Activated T-cell treated with anti-CD3 and anti-CD28 coated beads, Interleukin-2, amount 50 U/mL, for 4 hours (primary cell): ENCODE data around the gene MKNK2. TPM values are rescaled to one million over a fixed set of nuclear protein-coding genes. Genes with fewer than 3 reads are reported as not detected.
"Not testable (repeated sequence)": the region's sequence is repeated elsewhere in the genome, so short reads cannot be mapped to it uniquely, and the experiment has no call there.

ENCODE experiments used
- ATAC-seq, 2 donors: fragments of 200-7000 bp; cut with Tn5 transposase; one replicate each; pipeline ENCODE4 v1.10.0; 2021
- DNase-seq: peaks from one replicate; pipeline ENCODE4 v3.0.0-alpha.2; 2020
- H3K27me3 Mint-ChIP-seq: one replicate; pipeline ENCODE4 v1.8.0; 2021; ENCODE audit warnings: low read depth, mixed read lengths
- H3K36me3 Mint-ChIP-seq: one replicate; pipeline ENCODE4 v1.8.0; 2022; ENCODE audit warnings: mixed read lengths; ENCODE audit not compliant: insufficient read depth
- H3K4me1 Mint-ChIP-seq: one replicate; pipeline ENCODE4 v1.8.0; 2021; ENCODE audit warnings: low read depth, mixed read lengths
- H3K4me3 Mint-ChIP-seq: one replicate; pipeline ENCODE4 v1.8.0; 2021; ENCODE audit warnings: mild to moderate bottlenecking, moderate library complexity, mixed read lengths
- H3K9me3 Mint-ChIP-seq: one replicate; pipeline ENCODE4 v1.8.0; 2021; ENCODE audit warnings: mixed read lengths
- total RNA-seq, 3 donors: library from RNA; stranded (reverse); gene quantifications; one replicate each; pipeline ENCODE4 v1.2.1, GENCODE V29; 2021

MKNK2 gene
- total RNA-seq, result 100 to 1,000 TPM; 122 to 130 (median 128) TPM

DNA sequence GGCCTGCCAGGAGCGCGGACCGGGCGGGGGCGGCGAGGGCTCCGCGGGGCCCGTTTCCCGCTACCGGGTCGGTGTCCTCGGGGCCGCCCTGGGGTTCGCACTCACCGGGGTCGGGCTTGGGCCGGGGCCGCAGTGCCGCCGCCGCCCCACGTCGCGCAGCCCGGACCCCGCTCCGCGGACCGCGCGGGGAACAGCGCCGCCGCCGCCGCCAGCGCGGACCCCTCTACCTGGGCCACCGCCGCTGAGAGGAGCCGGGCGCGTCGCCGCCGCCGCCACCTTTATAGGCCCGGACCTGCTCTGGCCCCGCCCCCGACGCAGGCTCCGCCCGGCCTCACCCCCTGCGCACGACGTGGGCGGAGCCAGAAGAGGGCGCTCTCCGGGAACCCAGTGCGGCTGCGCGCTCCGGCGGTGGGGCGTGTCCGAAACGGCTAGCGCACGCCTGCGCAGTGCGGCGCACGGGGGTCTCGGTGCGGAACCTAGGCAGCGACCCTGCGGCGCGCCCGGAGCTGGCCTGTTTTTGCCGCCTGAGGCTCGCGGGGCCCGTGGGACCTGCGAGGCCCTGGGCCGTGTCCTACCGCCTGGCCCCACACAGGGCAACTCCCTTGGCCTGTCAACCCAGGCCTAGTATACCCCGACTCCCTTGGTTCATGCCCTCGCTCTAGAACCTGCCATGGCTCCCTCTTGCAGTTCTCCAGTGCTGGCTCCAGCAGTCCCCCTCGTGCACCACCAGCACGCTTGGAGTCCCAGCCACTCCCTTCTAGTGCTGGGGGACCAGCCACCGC is at the start of gene MKNK2:
MKNK2 (minus strand) TSS at position 254 of the 782 bp plus-strand sequence. CDS start 393 bp downstream, outside the sequence.
- Mint-ChIP-seq H3K4me3 (peak within 1 kb of the TSS; percentile 86), H3K27me3 (no peaks in the 10 kb centered on the region), H3K36me3 (no peaks in the 10 kb centered on the region), H3K9me3 (no peaks in the 10 kb centered on the region), H3K4me1 (peaks cover 45% of the 10 kb centered on the region)
- peak; percentile 86 to 89 for ATAC-seq
- peak; percentile 97 for DNase-seq

DNA sequence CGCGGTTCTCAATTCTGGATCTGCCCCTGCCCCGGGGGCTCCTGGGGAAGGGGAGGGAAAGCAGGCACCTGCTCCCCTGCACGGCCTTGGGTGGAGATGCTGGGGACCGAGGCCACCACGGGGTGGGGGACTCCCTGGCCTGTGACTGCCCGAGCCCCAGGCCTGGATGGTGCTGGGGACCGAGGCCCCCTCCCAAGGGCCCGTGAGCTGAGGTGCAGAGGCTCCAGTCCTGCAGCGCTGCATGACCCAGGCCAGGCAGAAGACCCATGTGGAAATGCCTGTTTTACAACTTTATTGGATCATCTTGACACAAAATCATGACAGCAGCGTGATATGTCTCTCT is 49.6 kb upstream of the MKNK2 start:
- ATAC-seq (no peak), DNase-seq (no peak)
- Mint-ChIP-seq H3K4me3 (no peak overlapping the region), H3K9me3 (no peaks in the 10 kb centered on the region), H3K27me3 (no peaks in the 10 kb centered on the region), H3K4me1 (peaks cover 8% of the 10 kb centered on the region), H3K36me3 (peaks cover 25% of the 10 kb centered on the region)

DNA sequence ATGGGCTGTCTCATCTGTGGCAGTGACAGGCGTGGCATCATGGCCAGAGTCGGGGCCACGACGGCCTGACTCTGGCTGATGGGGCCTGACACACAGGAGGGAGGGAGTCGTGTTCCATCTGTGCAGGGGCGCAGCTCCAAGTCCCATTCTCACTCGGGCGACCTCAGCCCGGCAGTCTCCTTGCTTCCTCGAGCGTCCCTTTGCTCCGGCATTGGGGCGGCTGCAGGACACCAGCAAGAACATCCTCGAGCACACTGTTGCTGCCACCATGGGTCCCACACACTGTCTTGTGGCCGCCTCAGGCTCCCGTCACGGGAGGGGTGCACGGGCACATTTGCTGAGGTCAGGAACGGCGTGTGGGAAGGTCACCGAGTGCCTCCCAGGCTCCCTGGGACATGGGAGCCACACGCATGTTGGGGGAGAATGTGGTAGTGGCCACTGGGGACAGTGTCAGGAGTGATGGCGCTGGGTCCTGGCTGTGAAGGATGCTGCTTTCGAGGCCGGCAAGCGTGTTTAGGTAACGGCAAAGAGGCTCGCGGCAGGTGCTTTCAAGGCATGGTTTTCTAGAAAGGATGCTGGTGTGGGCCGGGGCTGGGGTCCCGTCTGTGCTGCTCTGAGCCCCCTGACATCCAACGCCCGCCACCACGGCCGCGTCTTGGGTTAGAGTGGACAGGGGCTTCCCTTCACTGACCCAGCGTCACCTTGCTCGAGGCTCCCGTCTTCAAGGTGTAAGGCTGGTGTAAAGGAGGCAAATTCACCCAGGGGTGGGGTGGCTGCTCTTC is 49.1 kb upstream of the MKNK2 start:
- peaks cover 19% of the 10 kb centered on the region for H3K36me3 Mint-ChIP-seq
- H3K9me3 Mint-ChIP-seq, result no peaks in the 10 kb centered on the region
- H3K4me3 Mint-ChIP-seq, result no peak overlapping the region
- no peaks in the 10 kb centered on the region for H3K27me3 Mint-ChIP-seq
- no peak for ATAC-seq
- peaks cover 9% of the 10 kb centered on the region for H3K4me1 Mint-ChIP-seq
- DNase-seq, result no peak

DNA sequence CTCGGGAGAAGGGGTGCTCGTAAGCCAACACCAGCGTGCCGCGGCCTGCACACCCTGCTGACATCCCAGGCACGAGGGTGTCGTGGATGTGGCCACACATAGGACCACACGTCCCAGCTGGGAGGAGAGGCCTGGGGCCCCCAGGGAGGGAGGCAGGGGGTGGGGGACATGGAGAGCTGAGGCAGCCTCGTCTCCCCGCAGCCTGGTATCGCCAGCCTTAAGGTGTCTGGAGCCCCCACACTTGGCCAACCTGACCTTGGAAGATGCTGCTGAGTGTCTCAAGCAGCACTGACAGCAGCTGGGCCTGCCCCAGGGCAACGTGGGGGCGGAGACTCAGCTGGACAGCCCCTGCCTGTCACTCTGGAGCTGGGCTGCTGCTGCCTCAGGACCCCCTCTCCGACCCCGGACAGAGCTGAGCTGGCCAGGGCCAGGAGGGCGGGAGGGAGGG is 48.0 kb upstream of the MKNK2 start:
- Mint-ChIP-seq H3K9me3 (no peaks in the 10 kb centered on the region), H3K36me3 (peaks cover 13% of the 10 kb centered on the region), H3K4me3 (no peak overlapping the region), H3K4me1 (peaks cover 19% of the 10 kb centered on the region), H3K27me3 (no peaks in the 10 kb centered on the region)
- ATAC-seq (no peak), DNase-seq (no peak)

DNA sequence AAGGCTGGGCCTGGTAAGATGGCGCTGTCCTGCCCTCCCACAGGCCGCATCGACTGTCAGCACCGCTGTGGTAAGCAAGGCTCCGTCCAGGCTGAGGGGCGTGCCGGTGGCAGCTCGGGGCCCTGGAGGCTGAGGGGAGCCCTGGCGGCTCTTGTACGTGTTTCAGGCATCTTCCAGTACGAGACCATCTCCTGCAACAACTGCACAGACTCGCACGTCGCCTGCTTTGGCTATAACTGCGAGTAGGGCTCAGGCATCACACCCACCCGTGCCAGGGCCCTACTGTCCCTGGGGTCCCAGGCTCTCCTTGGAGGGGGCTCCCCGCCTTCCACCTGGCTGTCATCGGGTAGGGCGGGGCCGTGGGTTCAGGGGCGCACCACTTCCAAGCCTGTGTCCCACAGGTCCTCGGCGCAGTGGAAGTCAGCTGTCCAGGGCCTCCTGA is 46.9 kb upstream of the MKNK2 start:
- Mint-ChIP-seq H3K9me3 (no peaks in the 10 kb centered on the region), H3K4me3 (peak overlapping the region; percentile 81), H3K4me1 (peaks cover 28% of the 10 kb centered on the region), H3K36me3 (peaks cover 9% of the 10 kb centered on the region), H3K27me3 (no peaks in the 10 kb centered on the region)
- DNase-seq (no peak), ATAC-seq (no peak)

DNA sequence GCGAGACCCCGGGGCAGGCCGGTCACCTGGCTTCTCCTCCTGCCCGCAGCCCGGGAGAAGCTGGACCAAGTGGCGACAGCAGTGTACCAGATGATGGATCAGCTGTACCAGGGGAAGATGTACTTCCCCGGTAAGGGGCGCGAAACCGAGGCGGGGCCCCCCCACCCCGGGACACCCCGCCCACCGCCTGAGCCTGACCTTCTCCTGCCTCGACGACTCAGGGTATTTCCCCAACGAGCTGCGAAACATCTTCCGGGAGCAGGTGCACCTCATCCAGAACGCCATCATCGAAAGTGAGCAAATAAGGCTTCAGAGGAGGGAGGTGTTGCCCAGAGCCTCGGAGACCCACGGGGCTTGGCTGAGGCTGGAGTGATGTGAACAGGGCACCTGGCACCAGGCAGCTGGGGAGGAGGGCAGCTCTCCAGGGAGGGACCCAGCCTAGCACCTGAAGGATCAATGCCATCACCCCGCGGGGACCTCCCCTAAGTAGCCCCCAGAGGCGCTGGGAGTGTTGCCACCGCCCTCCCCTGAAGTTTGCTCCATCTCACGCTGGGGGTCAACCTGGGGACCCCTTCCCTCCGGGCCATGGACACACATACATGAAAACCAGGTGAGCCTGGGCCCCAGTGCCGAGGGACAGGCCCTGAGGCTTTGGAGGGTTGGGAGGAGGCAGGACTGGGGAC is 46.3 kb upstream of the MKNK2 start:
- Mint-ChIP-seq H3K27me3 (no peaks in the 10 kb centered on the region), H3K4me3 (peak overlapping the region; percentile 81), H3K4me1 (peaks cover 31% of the 10 kb centered on the region), H3K36me3 (peaks cover 9% of the 10 kb centered on the region), H3K9me3 (no peaks in the 10 kb centered on the region)
- ATAC-seq, result peak; percentile 7 to 10
- DNase-seq, result peak; percentile 64

DNA sequence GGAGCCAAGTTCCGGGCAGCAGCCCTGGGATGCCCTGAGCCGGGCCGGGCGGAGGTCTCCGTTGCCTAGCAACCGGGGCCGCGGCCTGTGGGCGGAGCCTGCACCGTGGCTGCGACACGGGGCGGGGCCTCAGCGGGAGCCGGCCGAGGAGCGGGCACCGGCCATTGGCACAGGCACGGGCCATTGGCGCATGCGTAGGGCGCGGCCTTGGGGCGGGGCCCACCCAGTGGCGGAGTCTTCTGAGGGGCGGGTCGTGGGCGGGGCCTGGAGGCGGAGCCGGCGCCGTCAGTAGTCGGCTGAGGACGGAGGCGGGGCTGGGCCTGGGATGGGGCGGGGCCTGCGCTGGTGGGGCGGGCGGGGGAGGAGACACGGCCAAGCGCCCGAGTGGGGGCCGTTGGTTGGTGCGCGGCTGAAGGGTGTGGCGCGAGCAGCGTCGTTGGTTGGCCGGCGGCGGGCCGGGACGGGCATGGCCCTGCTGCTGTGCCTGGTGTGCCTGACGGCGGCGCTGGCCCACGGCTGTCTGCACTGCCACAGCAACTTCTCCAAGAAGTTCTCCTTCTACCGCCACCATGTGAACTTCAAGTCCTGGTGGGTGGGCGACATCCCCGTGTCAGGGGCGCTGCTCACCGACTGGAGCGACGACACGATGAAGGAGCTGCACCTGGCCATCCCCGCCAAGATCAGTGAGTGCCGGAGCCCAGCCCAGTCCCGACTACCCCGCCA is 45.6 kb upstream of the MKNK2 start, which contains the start of gene IZUMO4:
IZUMO4 (plus strand) TSS at position 436 of the 723 bp plus-strand sequence; CDS start at position 467, 31 bp downstream.
- H3K27me3 Mint-ChIP-seq, result no peaks in the 10 kb centered on the region
- H3K36me3 Mint-ChIP-seq, result peaks cover 4% of the 10 kb centered on the region
- DNase-seq, result peak; percentile 100
- peak; percentile 85 for ATAC-seq
- H3K4me1 Mint-ChIP-seq, result peaks cover 34% of the 10 kb centered on the region
- H3K9me3 Mint-ChIP-seq, result no peaks in the 10 kb centered on the region
- peak within 1 kb of the TSS; percentile 96 for H3K4me3 Mint-ChIP-seq

DNA sequence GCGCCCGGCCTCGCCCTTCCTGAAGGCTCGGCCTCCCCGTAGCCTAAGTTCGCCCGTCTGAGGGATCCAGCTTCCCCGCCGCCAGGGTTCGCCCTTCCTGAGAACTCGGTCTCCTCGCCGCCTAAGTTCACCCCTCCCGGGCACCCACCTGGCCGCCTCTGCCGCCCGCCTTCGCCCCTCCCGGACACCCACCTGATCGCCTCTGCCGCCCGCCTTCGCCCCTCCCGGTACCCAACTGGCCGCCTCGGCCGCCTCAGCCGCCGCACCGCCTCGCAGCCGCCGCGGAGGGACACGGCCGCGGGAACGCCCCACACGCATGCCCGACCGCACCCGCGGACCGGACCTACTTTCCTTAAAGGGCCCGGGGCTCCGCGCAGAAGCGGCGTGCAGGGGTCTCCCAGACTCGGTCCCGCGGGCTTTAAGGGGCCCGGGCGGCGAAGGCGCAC is 45.0 kb upstream of the MKNK2 start, which contains the start of gene MOB3A:
MOB3A (minus strand) TSS at position 293 of the 446 bp plus-strand sequence. CDS start 17,766 bp downstream, outside the sequence.
- H3K27me3 Mint-ChIP-seq, result no peaks in the 10 kb centered on the region
- peaks cover 4% of the 10 kb centered on the region for H3K36me3 Mint-ChIP-seq
- DNase-seq, result peak; percentile 81
- peak within 1 kb of the TSS; percentile 96 for H3K4me3 Mint-ChIP-seq
- H3K4me1 Mint-ChIP-seq, result peaks cover 35% of the 10 kb centered on the region
- peak; percentile 62 to 63 for ATAC-seq
- no peaks in the 10 kb centered on the region for H3K9me3 Mint-ChIP-seq

DNA sequence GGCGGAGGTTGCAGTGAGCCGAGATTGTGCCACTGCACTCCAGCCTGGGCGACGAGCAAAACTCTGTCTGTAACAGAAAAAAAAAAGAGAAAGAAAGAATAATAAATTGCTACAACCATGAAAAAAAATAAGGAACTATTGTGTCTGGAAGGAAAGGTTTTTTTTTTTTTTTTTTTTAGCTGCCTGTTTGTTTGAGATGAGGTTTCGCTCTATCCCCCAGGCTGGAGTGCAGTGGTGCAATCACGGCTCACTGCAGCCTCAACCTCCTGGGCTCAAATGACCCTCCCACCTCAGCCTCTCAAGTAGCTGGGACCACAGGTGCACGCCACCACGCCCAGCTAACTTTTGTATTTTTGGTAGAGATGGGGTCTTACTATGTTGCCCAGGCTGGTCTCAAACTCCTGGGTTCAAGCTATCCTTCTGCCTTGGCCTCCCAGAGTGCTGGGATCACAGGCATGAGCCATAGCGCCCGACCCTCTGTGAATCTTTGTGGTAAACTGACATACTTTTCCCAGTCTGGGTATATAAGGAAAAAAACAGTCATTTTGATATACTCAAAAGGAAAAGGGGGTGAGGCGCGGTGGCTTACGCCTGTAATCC is 41.0 kb upstream of the MKNK2 start:
- not testable (repeated sequence) for H3K36me3 Mint-ChIP-seq, H3K4me3 Mint-ChIP-seq, ATAC-seq, DNase-seq, H3K9me3 Mint-ChIP-seq, H3K27me3 Mint-ChIP-seq
- H3K4me1 Mint-ChIP-seq, result peaks cover 70% of the 10 kb centered on the region

DNA sequence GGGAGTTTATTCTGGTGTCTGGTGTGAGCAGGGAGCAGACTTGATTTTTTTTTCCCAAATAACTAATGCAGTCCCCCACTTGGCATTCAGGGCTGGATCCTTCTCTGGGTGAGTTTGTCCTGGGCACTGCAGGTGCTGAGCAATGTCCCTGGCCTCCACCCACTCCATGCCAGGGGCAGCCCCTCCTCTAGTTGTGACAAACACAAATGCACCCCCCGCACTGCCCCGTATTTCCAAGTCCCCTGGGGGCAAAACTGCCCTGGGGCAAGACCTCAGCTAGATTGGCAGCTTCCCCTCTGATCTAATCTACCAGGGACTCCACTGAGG is 38.6 kb upstream of the MKNK2 start:
- ATAC-seq, result no peak
- peaks cover 6% of the 10 kb centered on the region for H3K36me3 Mint-ChIP-seq
- DNase-seq, result no peak
- H3K27me3 Mint-ChIP-seq, result no peaks in the 10 kb centered on the region
- no peaks in the 10 kb centered on the region for H3K9me3 Mint-ChIP-seq
- H3K4me3 Mint-ChIP-seq, result peak overlapping the region; percentile 68
- peaks cover 77% of the 10 kb centered on the region for H3K4me1 Mint-ChIP-seq

DNA sequence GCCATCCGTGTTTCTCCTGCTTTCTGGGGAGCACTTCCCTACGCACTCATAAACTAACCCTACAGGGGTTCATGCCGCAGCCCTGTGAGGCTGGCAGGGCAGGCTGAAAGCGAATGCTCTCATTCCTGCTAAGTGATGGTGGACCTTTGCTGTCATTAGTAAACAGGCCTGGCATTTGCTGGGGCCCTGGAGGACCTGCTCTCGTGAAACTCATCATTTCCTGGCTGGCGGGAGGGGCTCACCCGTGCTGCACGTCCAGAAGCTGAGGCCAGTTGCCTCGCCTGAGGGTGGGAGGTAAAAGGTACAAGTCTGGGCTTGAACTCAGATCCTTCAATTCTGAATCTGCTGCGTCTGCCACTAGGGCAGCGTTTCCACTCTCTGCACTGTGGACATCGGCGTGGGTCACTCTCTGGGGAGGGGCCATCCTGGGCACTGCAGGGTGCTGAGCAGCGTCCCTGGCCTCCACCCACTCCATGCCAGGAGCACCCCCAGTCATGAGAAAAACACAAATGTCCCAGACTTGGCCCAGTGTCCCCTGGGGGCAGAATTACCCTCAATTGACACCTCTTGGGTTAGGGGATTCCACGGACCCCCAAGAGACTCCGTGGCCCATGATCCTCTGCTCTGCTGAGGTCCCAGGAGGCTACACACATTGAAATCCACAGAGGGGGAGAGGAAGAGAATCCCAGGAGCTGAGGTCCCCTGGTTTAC is 38.1 kb upstream of the MKNK2 start:
- H3K27me3 Mint-ChIP-seq, result no peaks in the 10 kb centered on the region
- peaks cover 72% of the 10 kb centered on the region for H3K4me1 Mint-ChIP-seq
- H3K36me3 Mint-ChIP-seq, result peaks cover 5% of the 10 kb centered on the region
- no peak overlapping the region for H3K4me3 Mint-ChIP-seq
- no peak for ATAC-seq
- no peak for DNase-seq
- H3K9me3 Mint-ChIP-seq, result no peaks in the 10 kb centered on the region

DNA sequence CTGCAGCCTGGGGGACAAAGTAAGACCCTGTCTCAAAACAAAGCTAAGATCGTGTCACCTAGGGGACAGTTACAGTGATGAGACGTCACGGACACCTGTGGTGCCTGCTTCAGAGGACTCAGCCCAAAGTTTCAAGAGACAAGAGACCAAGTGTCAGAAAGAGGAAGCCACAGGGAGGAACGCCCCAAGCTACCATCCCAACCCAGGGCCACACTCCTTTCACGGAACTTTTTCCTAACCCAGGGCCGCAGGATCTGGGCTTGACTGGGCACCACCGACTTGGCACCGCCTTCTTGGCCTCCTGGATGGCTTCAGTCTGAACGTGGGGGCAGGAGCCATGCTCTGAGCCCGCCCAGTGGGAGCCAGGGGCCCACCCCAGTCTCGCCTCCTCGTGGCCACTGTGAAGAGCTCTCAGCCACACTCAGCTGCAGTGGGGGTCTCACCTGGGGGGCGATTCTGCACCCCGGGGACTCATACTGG is 36.6 kb upstream of the MKNK2 start:
- Mint-ChIP-seq H3K27me3 (no peaks in the 10 kb centered on the region), H3K4me1 (peaks cover 65% of the 10 kb centered on the region), H3K36me3 (peaks cover 5% of the 10 kb centered on the region), H3K9me3 (no peaks in the 10 kb centered on the region), H3K4me3 (peak overlapping the region; percentile 67)
- ATAC-seq (no peak), DNase-seq (no peak)
